ENCODE measurements around the gene MYH10.

MYH10 gene

GRCh38 chr17:8496081-8496480, 134.4 kb downstream of the MYH10 start:
- Histone ChIP-seq H3K4me1 (ENCODE audit: insufficient read depth, low read length) (no peaks in the 10 kb centered on the region), H3K9me3 (ENCODE audit: control insufficient read depth, insufficient read depth, low read length) (no peaks in the 10 kb centered on the region), H3K9ac (ENCODE audit: low read depth, low read length) (no peak overlapping the region), H3K36me3 (ENCODE audit: insufficient read depth, low read length) (peaks cover 72% of the 10 kb centered on the region)

GRCh38 chr17:8494506-8495111, 135.9 kb downstream of the MYH10 start:
- Histone ChIP-seq H3K36me3 (ENCODE audit: insufficient read depth, low read length) (peaks cover 74% of the 10 kb centered on the region), H3K4me1 (ENCODE audit: insufficient read depth, low read length) (no peaks in the 10 kb centered on the region), H3K9ac (ENCODE audit: low read depth, low read length) (no peak overlapping the region), H3K9me3 (ENCODE audit: control insufficient read depth, insufficient read depth, low read length) (no peaks in the 10 kb centered on the region)

GRCh38 chr17:8494021-8494420, 136.5 kb downstream of the MYH10 start:
- no peaks in the 10 kb centered on the region for H3K9me3 ChIP-seq (ENCODE audit: control insufficient read depth, insufficient read depth, low read length)
- H3K4me1 ChIP-seq (ENCODE audit: insufficient read depth, low read length), result no peaks in the 10 kb centered on the region
- no peak overlapping the region for H3K9ac ChIP-seq (ENCODE audit: low read depth, low read length)
- peaks cover 70% of the 10 kb centered on the region for H3K36me3 ChIP-seq (ENCODE audit: insufficient read depth, low read length)

GRCh38 chr17:8492121-8492520, 138.4 kb downstream of the MYH10 start:
- no peak overlapping the region for H3K9ac ChIP-seq (ENCODE audit: low read depth, low read length)
- H3K4me1 ChIP-seq (ENCODE audit: insufficient read depth, low read length), result no peaks in the 10 kb centered on the region
- H3K9me3 ChIP-seq (ENCODE audit: control insufficient read depth, insufficient read depth, low read length), result no peaks in the 10 kb centered on the region
- peaks cover 77% of the 10 kb centered on the region for H3K36me3 ChIP-seq (ENCODE audit: insufficient read depth, low read length)

- peaks cover 77% of the 10 kb centered on the region for H3K36me3 ChIP-seq (ENCODE audit: insufficient read depth, low read length)
- no peak overlapping the region for H3K9ac ChIP-seq (ENCODE audit: low read depth, low read length)
- H3K9me3 ChIP-seq (ENCODE audit: control insufficient read depth, insufficient read depth, low read length), result peaks cover 5% of the 10 kb centered on the region; the same call in 1 of the 2 replicates
Measured at GRCh38 chr17:8490256-8491023, 140.1 kb downstream of the MYH10 start.

GRCh38 chr17:8489841-8490240, 140.7 kb downstream of the MYH10 start:
- no peaks in the 10 kb centered on the region for H3K4me1 ChIP-seq (ENCODE audit: insufficient read depth, low read length)
- H3K9ac ChIP-seq (ENCODE audit: low read depth, low read length), result no peak overlapping the region
- peaks cover 5% of the 10 kb centered on the region; the same call in 1 of the 2 replicates for H3K9me3 ChIP-seq (ENCODE audit: control insufficient read depth, insufficient read depth, low read length)
- peaks cover 71% of the 10 kb centered on the region for H3K36me3 ChIP-seq (ENCODE audit: insufficient read depth, low read length)

More at GRCh38 chr17:8490256-8491023, 140.1 kb downstream of the MYH10 start:
- H3K4me1 ChIP-seq (ENCODE audit: insufficient read depth, low read length), result no peaks in the 10 kb centered on the region

- Histone ChIP-seq H3K9me3 (ENCODE audit: control insufficient read depth, insufficient read depth, low read length) (peaks cover 5% of the 10 kb centered on the region; the same call in 1 of the 2 replicates), H3K9ac (ENCODE audit: low read depth, low read length) (no peak overlapping the region), H3K36me3 (ENCODE audit: insufficient read depth, low read length) (peaks cover 69% of the 10 kb centered on the region), H3K4me1 (ENCODE audit: insufficient read depth, low read length) (no peaks in the 10 kb centered on the region)
Measured at GRCh38 chr17:8488901-8489300, 141.6 kb downstream of the MYH10 start.

GRCh38 chr17:8488491-8488890, 142.0 kb downstream of the MYH10 start:
- Histone ChIP-seq H3K36me3 (ENCODE audit: insufficient read depth, low read length) (peaks cover 72% of the 10 kb centered on the region), H3K9me3 (ENCODE audit: control insufficient read depth, insufficient read depth, low read length) (peaks cover 5% of the 10 kb centered on the region; the same call in 1 of the 2 replicates), H3K4me1 (ENCODE audit: insufficient read depth, low read length) (no peaks in the 10 kb centered on the region), H3K9ac (ENCODE audit: low read depth, low read length) (no peak overlapping the region)

GRCh38 chr17:8487743-8488142, 142.8 kb downstream of the MYH10 start:
- Histone ChIP-seq H3K9me3 (ENCODE audit: control insufficient read depth, insufficient read depth, low read length) (peaks cover 5% of the 10 kb centered on the region; the same call in 1 of the 2 replicates), H3K9ac (ENCODE audit: low read depth, low read length) (no peak overlapping the region), H3K36me3 (ENCODE audit: insufficient read depth, low read length) (peaks cover 72% of the 10 kb centered on the region), H3K4me1 (ENCODE audit: insufficient read depth, low read length) (no peaks in the 10 kb centered on the region)

GRCh38 chr17:8487130-8487645, 143.3 kb downstream of the MYH10 start:
- Histone ChIP-seq H3K9ac (ENCODE audit: low read depth, low read length) (no peak overlapping the region), H3K4me1 (ENCODE audit: insufficient read depth, low read length) (no peaks in the 10 kb centered on the region), H3K9me3 (ENCODE audit: control insufficient read depth, insufficient read depth, low read length) (peaks cover 5% of the 10 kb centered on the region; the same call in 1 of the 2 replicates), H3K36me3 (ENCODE audit: insufficient read depth, low read length) (peaks cover 67% of the 10 kb centered on the region)

- Histone ChIP-seq H3K36me3 (ENCODE audit: insufficient read depth, low read length) (peaks cover 63% of the 10 kb centered on the region), H3K9me3 (ENCODE audit: control insufficient read depth, insufficient read depth, low read length) (peaks cover 5% of the 10 kb centered on the region; the same call in 1 of the 2 replicates), H3K4me1 (ENCODE audit: insufficient read depth, low read length) (no peaks in the 10 kb centered on the region), H3K9ac (ENCODE audit: low read depth, low read length) (no peak overlapping the region)
Measured at GRCh38 chr17:8485491-8485890, 145.0 kb downstream of the MYH10 start.

- Histone ChIP-seq H3K9me3 (ENCODE audit: control insufficient read depth, insufficient read depth, low read length) (peaks cover 5% of the 10 kb centered on the region; the same call in 1 of the 2 replicates), H3K9ac (ENCODE audit: low read depth, low read length) (no peak overlapping the region), H3K4me1 (ENCODE audit: insufficient read depth, low read length) (no peaks in the 10 kb centered on the region), H3K36me3 (ENCODE audit: insufficient read depth, low read length) (peaks cover 61% of the 10 kb centered on the region)
Measured at GRCh38 chr17:8484465-8484864, 146.1 kb downstream of the MYH10 start.

- Histone ChIP-seq H3K36me3 (ENCODE audit: insufficient read depth, low read length) (peaks cover 58% of the 10 kb centered on the region), H3K9me3 (ENCODE audit: control insufficient read depth, insufficient read depth, low read length) (peaks cover 5% of the 10 kb centered on the region; the same call in 1 of the 2 replicates), H3K9ac (ENCODE audit: low read depth, low read length) (no peak overlapping the region), H3K4me1 (ENCODE audit: insufficient read depth, low read length) (no peaks in the 10 kb centered on the region)
Measured at GRCh38 chr17:8482546-8482945, 148.0 kb downstream of the MYH10 start.

- H3K36me3 ChIP-seq (ENCODE audit: insufficient read depth, low read length), result peaks cover 57% of the 10 kb centered on the region
- H3K9me3 ChIP-seq (ENCODE audit: control insufficient read depth, insufficient read depth, low read length), result peaks cover 5% of the 10 kb centered on the region; the same call in 1 of the 2 replicates
- no peak overlapping the region for H3K9ac ChIP-seq (ENCODE audit: low read depth, low read length)
- H3K4me1 ChIP-seq (ENCODE audit: insufficient read depth, low read length), result no peaks in the 10 kb centered on the region
Measured at GRCh38 chr17:8481703-8482102, 148.8 kb downstream of the MYH10 start.
